Measurements from ENCODE around the gene HPSE2.

DNA sequence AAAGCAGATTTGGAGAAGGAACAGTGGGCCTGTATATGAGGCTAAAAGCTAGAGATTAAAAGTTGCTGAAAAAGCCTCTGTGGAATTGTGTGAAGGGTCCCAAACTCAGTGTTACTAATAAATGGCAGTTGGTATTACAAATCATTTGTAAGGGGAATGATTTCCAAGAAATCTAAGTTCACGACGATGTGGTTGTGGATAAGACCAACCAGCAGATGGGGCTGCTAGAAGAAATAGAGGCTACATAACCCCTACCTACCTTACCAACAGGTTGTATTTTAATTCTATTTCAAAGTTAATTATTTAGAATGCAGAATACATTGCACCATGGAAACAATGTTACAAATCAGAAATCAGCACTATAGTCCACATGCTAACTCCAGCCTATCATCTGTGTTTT, 377.1 kb downstream of the HPSE2 start:
- no peak for TF ChIP-seq POLR2AphosphoS5 (IDR thresholded peaks at IDR 0.05; ENCODE audit: low read depth, low read length)
- no peak for TF ChIP-seq POLR2A (IDR thresholded peaks at IDR 0.05; ENCODE audit: low read depth, low read length)
- TF ChIP-seq TAF1 (IDR thresholded peaks at IDR 0.05; ENCODE audit: borderline replicate concordance, low read depth, low read length), result no peak
